CD4-positive, alpha-beta memory T cell (primary cell): ENCODE measurements around the gene CDC7. TPM values are rescaled to one million over a fixed set of nuclear protein-coding genes. Genes with fewer than 3 reads are reported as not detected.

ENCODE experiments used
- CTCF ChIA-PET: fragments of 350-600 bp; sonication (Branson Sonifier 250); formaldehyde crosslinking; loops from one replicate; lab custom pipeline; 2021; ENCODE audit warnings: inconsistent platforms; ENCODE audit not compliant: partially characterized antibody; lab: Charles Lee
- POLR2A ChIA-PET: fragments of 350-600 bp; sonication (Branson Sonifier 250); formaldehyde crosslinking; loops from one replicate; lab custom pipeline; 2021; ENCODE audit not compliant: partially characterized antibody; lab: Charles Lee
- DNase-seq, 5 donors: peaks; one replicate each; pipeline versions ENCODE4 v3.0.0 to v3.0.0-alpha.2; 2020 to 2022; ENCODE audit warnings: mixed read lengths in 1 of 5
- H3K27ac ChIP-seq: one replicate; pipeline ENCODE4 v1.7.0; 2013; ENCODE audit warnings: low read depth, low read length
- H3K27me3 ChIP-seq: 2 replicates; pipeline ENCODE4 v1.7.0; 2013; ENCODE audit warnings: mild to moderate bottlenecking, low read length, moderate library complexity; ENCODE audit not compliant: insufficient read depth
- H3K36me3 ChIP-seq: 2 replicates; pipeline ENCODE4 v1.7.0; 2013; ENCODE audit warnings: mild to moderate bottlenecking, low read length, moderate library complexity; ENCODE audit not compliant: insufficient read depth
- H3K4me1 ChIP-seq: 2 replicates; pipeline ENCODE4 v1.7.0; 2013; ENCODE audit warnings: mild to moderate bottlenecking, low read length, moderate library complexity; ENCODE audit not compliant: insufficient read depth
- H3K4me3 ChIP-seq, 2 donors: one replicate each; pipeline ENCODE4 v1.7.0; 2013; ENCODE audit warnings: low read length in 2 of 2, mild to moderate bottlenecking in 1 of 2
- H3K9me3 ChIP-seq, 2 donors: one replicate each; pipeline ENCODE4 v1.7.0; 2013; ENCODE audit warnings: low read length in 2 of 2, control low read depth in 1 of 2; ENCODE audit not compliant: control insufficient read depth in 1 of 2
- H3K27ac Mint-ChIP-seq, 7 donors: one replicate each; pipeline ENCODE4 v1.8.0; 2020 to 2021; ENCODE audit warnings: mixed read lengths in 7 of 7, mild to moderate bottlenecking in 6 of 7, inconsistent platforms in 3 of 7, moderate library complexity in 3 of 7
- H3K27me3 Mint-ChIP-seq, 2 donors: one replicate each; pipeline ENCODE4 v1.8.0; 2020 to 2021; ENCODE audit warnings: mixed read lengths in 2 of 2
- H3K36me3 Mint-ChIP-seq, 2 donors: one replicate each; pipeline ENCODE4 v1.8.0; 2020 to 2021; ENCODE audit warnings: mixed read lengths in 2 of 2, inconsistent platforms in 1 of 2, mild to moderate bottlenecking in 1 of 2
- H3K4me1 Mint-ChIP-seq, 4 donors: one replicate each; pipeline ENCODE4 v1.8.0; 2020 to 2021; ENCODE audit warnings: mixed read lengths in 4 of 4, mild to moderate bottlenecking in 1 of 4
- H3K4me3 Mint-ChIP-seq, 8 donors: one replicate each; pipeline ENCODE4 v1.8.0; 2020 to 2021; ENCODE audit warnings: mixed read lengths in 8 of 8, mild to moderate bottlenecking in 7 of 8, moderate library complexity in 6 of 8, inconsistent platforms in 3 of 8
- H3K9me3 Mint-ChIP-seq, 8 donors: one replicate each; pipeline ENCODE4 v1.8.0; 2020 to 2021; ENCODE audit warnings: mixed read lengths in 8 of 8, mild to moderate bottlenecking in 5 of 8, inconsistent platforms in 3 of 8, moderate library complexity in 1 of 8
- intact Hi-C: fragments of 100-400 bp; cut with micrococcal nuclease; formaldehyde crosslinking; loops from one replicate; pipeline ENCODE4 v1.15.1; 2023
- polyA plus RNA-seq, 2 donors: library from polyadenylated mRNA; unstranded; fragments of 300-500 nt; fragmentation: Illumina TruSeq; gene quantifications; one replicate each; pipeline ENCODE4 v1.2.3, GENCODE V29; 2021
- total RNA-seq, 2 experiments: library from RNA; stranded (reverse); gene quantifications; one replicate each; pipeline ENCODE4 v1.2.3, GENCODE V29; 2021

Gene CDC7
- total and polyA plus RNA-seq, 4 experiments from 2014 or later = 2.9 to 6.0 (median 4.5) TPM

GRCh38 chr1:91501971-91502671, 1.5 kb downstream of the CDC7 start:
- Mint-ChIP-seq H3K27me3 (no peaks in the 10 kb centered on the region), H3K27ac (peak overlapping the region in 3 of 7 donors; percentile 7 to 77 (median 34)), H3K4me3 (peak overlapping the region in 7 of 8 donors; percentile 18 to 74 (median 52)), H3K9me3 (no peaks in the 10 kb centered on the region), H3K4me1 (peaks cover 18 to 27% (median 24%) of the 10 kb centered on the region in 4 donors), H3K36me3 (peaks cover 0 to 3% of the 10 kb centered on the region in 2 donors)
- DNase-seq = no peak
- intact Hi-C loops = loop anchor here (2.0 to 5.0 kb wide), 3 partner anchors 303 to 795 kb away; partner anchors contain the start of genes GLMN and RPAP2
- Histone ChIP-seq H3K4me1 (peaks cover 31% of the 10 kb centered on the region), H3K4me3 (peak overlapping the region in 1 of 2 donors; percentile 81), H3K36me3 (no peaks in the 10 kb centered on the region), H3K27ac (peak overlapping the region; percentile 75), H3K9me3 (no peaks in the 10 kb centered on the region), H3K27me3 (no peaks in the 10 kb centered on the region)
- CTCF ChIA-PET = interaction anchor here (0.7 to 2.4 kb wide), 11 partner anchors 10 to 1368 kb away, joined by 3 to 10 read pairs (median 3); partner anchors contain the start of gene TGFBR3
- POLR2A ChIA-PET = interaction anchor here (1.0 to 1.6 kb wide), 2 partner anchors 46 to 388 kb away, joined by 3 read pairs; no protein-coding TSS in a partner anchor

GRCh38 chr1:91502672-91503184, 2.1 kb downstream of the CDC7 start:
- no peak overlapping the region for H3K4me3 ChIP-seq

GRCh38 chr1:91503332-91503900, 2.8 kb downstream of the CDC7 start:
- CTCF ChIA-PET = interaction anchor here (0.6 to 2.4 kb wide), 5 partner anchors 10 to 424 kb away, joined by 3 to 11 read pairs (median 4); no protein-coding TSS in a partner anchor
- Histone ChIP-seq H3K36me3 (no peaks in the 10 kb centered on the region), H3K9me3 (no peaks in the 10 kb centered on the region), H3K27ac (no peak overlapping the region), H3K27me3 (no peaks in the 10 kb centered on the region), H3K4me3 (no peak overlapping the region), H3K4me1 (peaks cover 31% of the 10 kb centered on the region)
- no peaks in the 10 kb centered on the region for H3K9me3 Mint-ChIP-seq
- no peaks in the 10 kb centered on the region for H3K27me3 Mint-ChIP-seq
- peaks cover 0 to 3% of the 10 kb centered on the region in 2 donors for H3K36me3 Mint-ChIP-seq
- DNase-seq = no peak
- H3K4me1 Mint-ChIP-seq = peaks cover 18 to 27% (median 24%) of the 10 kb centered on the region in 4 donors
- no peak overlapping the region for H3K27ac Mint-ChIP-seq
- no peak overlapping the region for H3K4me3 Mint-ChIP-seq
- intact Hi-C loops = loop anchor here (5.0 kb wide), 1 partner anchor 794 kb away; the partner anchor contains the start of genes GLMN and RPAP2
- POLR2A ChIA-PET = no interaction called here

More at GRCh38 chr1:91502672-91503184, 2.1 kb downstream of the CDC7 start:
- peaks cover 18 to 27% (median 24%) of the 10 kb centered on the region in 4 donors for H3K4me1 Mint-ChIP-seq
- peaks cover 0 to 3% of the 10 kb centered on the region in 2 donors for H3K36me3 Mint-ChIP-seq
- ChIA-PET CTCF (interaction anchor here (0.7 to 2.4 kb wide), 4 partner anchors 10 to 1369 kb away, joined by 3 to 10 read pairs (median 5); no protein-coding TSS in a partner anchor), POLR2A (interaction anchor here (1.6 kb wide), 1 partner anchor 387 kb away, joined by 3 read pairs; no protein-coding TSS in a partner anchor)
- H3K27me3 Mint-ChIP-seq = no peaks in the 10 kb centered on the region
- Histone ChIP-seq H3K36me3 (no peaks in the 10 kb centered on the region), H3K27me3 (no peaks in the 10 kb centered on the region), H3K4me1 (peaks cover 31% of the 10 kb centered on the region), H3K9me3 (no peaks in the 10 kb centered on the region), H3K27ac (no peak overlapping the region)
- no peak for DNase-seq
- intact Hi-C loops = loop anchor here (5.0 kb wide), 1 partner anchor 795 kb away; the partner anchor contains the start of genes GLMN and RPAP2
- H3K4me3 Mint-ChIP-seq = peak overlapping the region; percentile 3 to 74 (median 52)
- no peaks in the 10 kb centered on the region for H3K9me3 Mint-ChIP-seq
- H3K27ac Mint-ChIP-seq = peak overlapping the region in 2 of 7 donors; percentile 0 to 7

- H3K27me3 ChIP-seq = no peaks in the 10 kb centered on the region
- no peaks in the 10 kb centered on the region for H3K36me3 ChIP-seq
- CTCF ChIA-PET = interaction anchor here (0.6 to 2.4 kb wide), 6 partner anchors 9 to 517 kb away, joined by 3 to 11 read pairs (median 4); no protein-coding TSS in a partner anchor
- peaks cover 31% of the 10 kb centered on the region for H3K4me1 ChIP-seq
- no peak overlapping the region for H3K27ac Mint-ChIP-seq
- peaks cover 3 to 5% of the 10 kb centered on the region in 2 donors for H3K36me3 Mint-ChIP-seq
- no peaks in the 10 kb centered on the region for H3K9me3 Mint-ChIP-seq
- no peaks in the 10 kb centered on the region for H3K27me3 Mint-ChIP-seq
- no peak for DNase-seq
- no peak overlapping the region for H3K4me3 ChIP-seq
- intact Hi-C loops = loop anchor here (5.0 kb wide), 1 partner anchor 793 kb away; the partner anchor contains the start of genes GLMN and RPAP2
- no peak overlapping the region for H3K4me3 Mint-ChIP-seq
- POLR2A ChIA-PET = no interaction called here
- H3K27ac ChIP-seq = no peak overlapping the region
- peaks cover 23 to 33% (median 26%) of the 10 kb centered on the region in 4 donors for H3K4me1 Mint-ChIP-seq
- H3K9me3 ChIP-seq = no peaks in the 10 kb centered on the region
Measured at GRCh38 chr1:91503975-91504530, 3.4 kb downstream of the CDC7 start.

- no peaks in the 10 kb centered on the region for H3K36me3 ChIP-seq
- no peak overlapping the region for H3K4me3 Mint-ChIP-seq
- H3K4me1 Mint-ChIP-seq = peaks cover 23 to 33% (median 26%) of the 10 kb centered on the region in 4 donors
- no peaks in the 10 kb centered on the region for H3K27me3 Mint-ChIP-seq
- peaks cover 31% of the 10 kb centered on the region for H3K4me1 ChIP-seq
- no peaks in the 10 kb centered on the region for H3K9me3 Mint-ChIP-seq
- CTCF ChIA-PET = interaction anchor here (2.4 kb wide), 1 partner anchor 8 kb away, joined by 11 read pairs; no protein-coding TSS in a partner anchor
- intact Hi-C loops = no loop called here
- POLR2A ChIA-PET = no interaction called here
- H3K36me3 Mint-ChIP-seq = peaks cover 6 to 12% of the 10 kb centered on the region in 2 donors
- peak overlapping the region in 1 of 7 donors; percentile 46 for H3K27ac Mint-ChIP-seq
- no peaks in the 10 kb centered on the region for H3K27me3 ChIP-seq
- DNase-seq = no peak
- H3K9me3 ChIP-seq = no peaks in the 10 kb centered on the region
- no peak overlapping the region for H3K27ac ChIP-seq
- no peak overlapping the region for H3K4me3 ChIP-seq
Measured at GRCh38 chr1:91505086-91505485, 4.4 kb downstream of the CDC7 start.

GRCh38 chr1:91506071-91506470, 5.4 kb downstream of the CDC7 start:
- Histone ChIP-seq H3K36me3 (no peaks in the 10 kb centered on the region), H3K4me3 (no peak overlapping the region), H3K27me3 (no peaks in the 10 kb centered on the region), H3K4me1 (peaks cover 31% of the 10 kb centered on the region), H3K9me3 (no peaks in the 10 kb centered on the region), H3K27ac (no peak overlapping the region)
- H3K4me1 Mint-ChIP-seq = peaks cover 23 to 33% (median 26%) of the 10 kb centered on the region in 4 donors
- POLR2A ChIA-PET = no interaction called here
- no peak for DNase-seq
- intact Hi-C loops = no loop called here
- no peaks in the 10 kb centered on the region for H3K27me3 Mint-ChIP-seq
- CTCF ChIA-PET = interaction anchor here (0.8 to 1.4 kb wide), 3 partner anchors 223 to 381 kb away, joined by 3 read pairs; no protein-coding TSS in a partner anchor
- no peaks in the 10 kb centered on the region for H3K9me3 Mint-ChIP-seq
- peak overlapping the region in 1 of 8 donors; percentile 24 for H3K4me3 Mint-ChIP-seq
- peak overlapping the region in 1 of 7 donors; percentile 25 for H3K27ac Mint-ChIP-seq
- H3K36me3 Mint-ChIP-seq = peaks cover 8 to 12% of the 10 kb centered on the region in 2 donors
